OCI-LY3 (cell line): ENCODE data around the gene ITPR3.

Experiments used
- CTCF ChIP-seq: fragments of 200-600, 300-600 bp; sonication (generic); IDR thresholded peaks from 2 replicates; pipeline ENCODE4 v1.5.1; 2014; ENCODE audit warnings: antibody characterized with exemption, low read length, low read depth
- EZH2phosphoT487 ChIP-seq: fragments of 200-600 bp; shearing (Covaris generic); IDR thresholded peaks from 2 replicates; pipeline ENCODE4 v1.6.1; 2018; ENCODE audit warnings: antibody characterized with exemption, mixed run types, low read depth

DNA sequence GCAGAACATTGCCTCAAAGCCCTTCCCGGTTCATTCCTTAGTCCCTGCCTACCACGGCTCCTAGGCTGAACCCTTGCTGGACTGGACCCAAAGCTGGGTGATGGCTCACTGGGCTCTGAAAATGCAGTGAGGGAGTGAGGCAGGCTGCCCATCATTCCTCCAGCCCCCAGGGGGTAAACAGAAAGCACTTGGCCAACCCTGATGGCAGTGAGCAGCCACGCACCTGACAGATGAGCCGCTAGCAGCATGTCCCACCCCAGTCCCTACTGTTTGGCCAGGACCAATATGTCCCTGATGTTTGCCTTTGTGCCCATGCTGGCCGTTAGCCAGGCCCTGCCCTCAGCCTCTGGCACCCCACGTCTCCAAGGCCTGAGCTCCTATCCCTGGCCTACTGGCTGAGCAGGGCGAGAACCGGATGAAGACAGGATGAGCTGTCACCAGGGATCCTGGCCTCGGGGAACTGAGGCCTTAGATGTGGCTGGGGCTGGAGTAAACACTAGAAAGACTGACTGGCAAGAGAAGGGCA lies 21.6 kb upstream of the ITPR3 start:
- TF ChIP-seq CTCF = no peak
- no peak for TF ChIP-seq EZH2phosphoT487
